HL-60 (cell line): ENCODE results near the gene HPCAL1.

Experiments
- GABPA ChIP-seq: IDR thresholded peaks from 2 replicates; pipeline ENCODE4 v1.6.1; 2012; ENCODE audit warnings: low read depth
- POLR2AphosphoS5 ChIP-seq: IDR thresholded peaks from 2 replicates; pipeline ENCODE4 v1.6.1; 2012; ENCODE audit warnings: low read depth
- TF ChIP-seq, protein P1 (sequence below): IDR thresholded peaks from one replicate; pipeline ENCODE4 v1.5.1; 2011; ENCODE audit warnings: low read length, control low read depth, inconsistent platforms; ENCODE audit not compliant: insufficient read depth
- TF ChIP-seq, protein P2 (sequence below): IDR thresholded peaks from 2 replicates; pipeline ENCODE4 v1.6.1; 2012; ENCODE audit warnings: low read depth; ENCODE audit not compliant: insufficient replicate concordance

DNA sequence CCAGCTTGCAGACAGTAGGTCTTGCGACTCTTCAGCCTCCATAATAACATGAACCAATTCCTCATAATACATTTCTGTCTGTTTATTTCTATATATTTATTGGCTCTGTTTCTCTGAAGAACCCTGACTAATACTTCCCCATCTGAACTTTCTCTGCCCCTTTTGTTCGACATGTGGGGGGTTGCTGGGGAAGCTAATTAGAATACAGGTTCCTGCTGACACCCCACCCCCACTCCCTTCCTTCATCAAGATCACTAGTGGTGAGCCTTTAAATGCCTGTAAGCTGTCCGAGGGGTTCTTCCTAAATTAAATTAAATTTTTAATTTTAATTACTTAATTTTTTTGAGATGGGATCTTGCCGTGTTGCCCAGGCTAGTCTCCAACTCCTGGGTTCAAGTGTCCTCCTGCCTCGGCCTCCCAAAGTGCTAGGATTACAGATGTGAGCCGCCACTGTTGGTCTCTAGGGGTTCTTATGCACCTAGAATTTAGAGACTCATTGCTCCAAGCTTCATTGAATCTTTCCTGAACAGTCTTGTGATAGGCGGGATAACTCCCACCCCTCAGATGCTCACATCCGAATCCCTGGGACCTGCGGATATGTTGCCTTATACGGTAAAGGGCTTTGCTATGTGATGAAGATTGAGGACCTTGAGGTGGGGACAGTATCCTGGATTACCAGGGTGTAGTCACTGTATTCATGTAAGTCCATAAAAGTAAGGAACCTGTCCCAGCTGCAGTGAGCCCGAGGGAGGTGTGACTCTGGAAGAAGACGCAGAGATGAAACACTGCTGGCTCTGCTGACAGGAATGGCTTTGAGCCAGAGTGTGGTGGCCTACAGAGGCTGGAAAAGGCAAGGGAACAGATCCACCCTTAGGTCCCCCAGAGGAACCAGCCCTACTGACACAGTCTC is 26.2 kb downstream of the HPCAL1 start:
- TF ChIP-seq, protein P1, sequence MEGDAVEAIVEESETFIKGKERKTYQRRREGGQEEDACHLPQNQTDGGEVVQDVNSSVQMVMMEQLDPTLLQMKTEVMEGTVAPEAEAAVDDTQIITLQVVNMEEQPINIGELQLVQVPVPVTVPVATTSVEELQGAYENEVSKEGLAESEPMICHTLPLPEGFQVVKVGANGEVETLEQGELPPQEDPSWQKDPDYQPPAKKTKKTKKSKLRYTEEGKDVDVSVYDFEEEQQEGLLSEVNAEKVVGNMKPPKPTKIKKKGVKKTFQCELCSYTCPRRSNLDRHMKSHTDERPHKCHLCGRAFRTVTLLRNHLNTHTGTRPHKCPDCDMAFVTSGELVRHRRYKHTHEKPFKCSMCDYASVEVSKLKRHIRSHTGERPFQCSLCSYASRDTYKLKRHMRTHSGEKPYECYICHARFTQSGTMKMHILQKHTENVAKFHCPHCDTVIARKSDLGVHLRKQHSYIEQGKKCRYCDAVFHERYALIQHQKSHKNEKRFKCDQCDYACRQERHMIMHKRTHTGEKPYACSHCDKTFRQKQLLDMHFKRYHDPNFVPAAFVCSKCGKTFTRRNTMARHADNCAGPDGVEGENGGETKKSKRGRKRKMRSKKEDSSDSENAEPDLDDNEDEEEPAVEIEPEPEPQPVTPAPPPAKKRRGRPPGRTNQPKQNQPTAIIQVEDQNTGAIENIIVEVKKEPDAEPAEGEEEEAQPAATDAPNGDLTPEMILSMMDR: no peak
- TF ChIP-seq POLR2AphosphoS5 (no peak), GABPA (no peak)
- TF ChIP-seq, protein P2, sequence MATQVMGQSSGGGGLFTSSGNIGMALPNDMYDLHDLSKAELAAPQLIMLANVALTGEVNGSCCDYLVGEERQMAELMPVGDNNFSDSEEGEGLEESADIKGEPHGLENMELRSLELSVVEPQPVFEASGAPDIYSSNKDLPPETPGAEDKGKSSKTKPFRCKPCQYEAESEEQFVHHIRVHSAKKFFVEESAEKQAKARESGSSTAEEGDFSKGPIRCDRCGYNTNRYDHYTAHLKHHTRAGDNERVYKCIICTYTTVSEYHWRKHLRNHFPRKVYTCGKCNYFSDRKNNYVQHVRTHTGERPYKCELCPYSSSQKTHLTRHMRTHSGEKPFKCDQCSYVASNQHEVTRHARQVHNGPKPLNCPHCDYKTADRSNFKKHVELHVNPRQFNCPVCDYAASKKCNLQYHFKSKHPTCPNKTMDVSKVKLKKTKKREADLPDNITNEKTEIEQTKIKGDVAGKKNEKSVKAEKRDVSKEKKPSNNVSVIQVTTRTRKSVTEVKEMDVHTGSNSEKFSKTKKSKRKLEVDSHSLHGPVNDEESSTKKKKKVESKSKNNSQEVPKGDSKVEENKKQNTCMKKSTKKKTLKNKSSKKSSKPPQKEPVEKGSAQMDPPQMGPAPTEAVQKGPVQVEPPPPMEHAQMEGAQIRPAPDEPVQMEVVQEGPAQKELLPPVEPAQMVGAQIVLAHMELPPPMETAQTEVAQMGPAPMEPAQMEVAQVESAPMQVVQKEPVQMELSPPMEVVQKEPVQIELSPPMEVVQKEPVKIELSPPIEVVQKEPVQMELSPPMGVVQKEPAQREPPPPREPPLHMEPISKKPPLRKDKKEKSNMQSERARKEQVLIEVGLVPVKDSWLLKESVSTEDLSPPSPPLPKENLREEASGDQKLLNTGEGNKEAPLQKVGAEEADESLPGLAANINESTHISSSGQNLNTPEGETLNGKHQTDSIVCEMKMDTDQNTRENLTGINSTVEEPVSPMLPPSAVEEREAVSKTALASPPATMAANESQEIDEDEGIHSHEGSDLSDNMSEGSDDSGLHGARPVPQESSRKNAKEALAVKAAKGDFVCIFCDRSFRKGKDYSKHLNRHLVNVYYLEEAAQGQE: no peak
